SU-DHL-6 (cell line): Measurements from ENCODE around the gene AFF3.

Source experiments
- CTCF ChIP-seq: fragments of 200-600 bp; sonication (generic); IDR thresholded peaks from one replicate; pipeline ENCODE4 v1.5.1; 2017; ENCODE audit warnings: antibody characterized with exemption, mild to moderate bottlenecking, low read length, moderate library complexity; ENCODE audit not compliant: insufficient read depth, poor library complexity, severe bottlenecking
- EZH2phosphoT487 ChIP-seq: fragments of 200-600 bp; sonication (generic), shearing (Covaris generic); conservative IDR thresholded peaks from 2 replicates; pipeline ENCODE4 v1.6.1; 2018; ENCODE audit warnings: mild to moderate bottlenecking, antibody characterized with exemption, low read length, moderate library complexity, mixed read lengths

GRCh38 chr2:100184055-100184737 is 41.8 kb upstream of the AFF3 start:
- TF ChIP-seq CTCF, result no peak
- no peak for TF ChIP-seq EZH2phosphoT487
